OCI-LY3 (cell line): ENCODE data around the gene IQCH.

Experiments used
- CTCF ChIP-seq: fragments of 200-600, 300-600 bp; sonication (generic); IDR thresholded peaks from 2 replicates; pipeline ENCODE4 v1.5.1; 2014; ENCODE audit warnings: antibody characterized with exemption, low read length, low read depth
- EZH2phosphoT487 ChIP-seq: fragments of 200-600 bp; shearing (Covaris generic); IDR thresholded peaks from 2 replicates; pipeline ENCODE4 v1.6.1; 2018; ENCODE audit warnings: antibody characterized with exemption, mixed run types, low read depth

DNA sequence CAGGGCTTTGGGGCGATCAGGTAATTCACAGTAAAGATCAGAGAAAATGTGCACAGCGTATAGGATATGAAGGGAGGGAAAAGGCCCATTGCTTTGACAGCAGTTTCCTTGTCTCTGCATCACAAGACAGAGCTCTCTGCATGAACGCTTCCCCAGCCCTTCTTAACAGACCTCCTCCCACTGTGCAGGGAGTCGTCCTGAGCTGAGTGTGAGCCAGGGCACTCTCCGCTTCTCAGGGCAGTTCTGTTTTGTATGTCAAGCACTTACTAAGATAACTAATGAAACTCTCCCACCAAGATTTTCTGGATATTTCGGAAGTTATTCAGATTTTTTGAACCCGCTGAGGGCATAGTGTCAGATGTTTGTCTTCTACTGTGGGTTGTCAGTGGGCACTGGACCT, 160.6 kb downstream of the IQCH start:
- TF ChIP-seq CTCF (no peak), EZH2phosphoT487 (no peak)
